ENCODE measurements around the gene ZDHHC7. TPM values are rescaled to one million over a fixed set of nuclear protein-coding genes. Genes with fewer than 3 reads are reported as not detected.

The ZDHHC7 gene
- total and polyA plus RNA-seq, 9 of the 15 experiments (the other 6 are each of a cell fraction or from before 2014, with no cell fraction given), result 1.7 to 49.7 (median 37.4) TPM

GRCh38 chr16:84941921-84942320 lies 69.4 kb downstream of the ZDHHC7 start (continued):
- TF ChIP-seq ZNF318 (IDR thresholded peaks at IDR 0.05; ENCODE audit: borderline replicate concordance in 1 of 2, low read depth in 1 of 2), result no peak
- no peak for TF ChIP-seq KDM5B (IDR thresholded peaks at IDR 0.05; ENCODE audit: insufficient replicate concordance, low read depth, low read length)
- 0 out of 2 replicates have a peak, but pooled peaks have one; percentile 16 for TF ChIP-seq ZNF324 (CRISPR knock-in tag; IDR thresholded peaks at IDR 0.05)

All from K562 (cell line).